ENCODE results near the gene SLC5A10.

SLC5A10 gene

GRCh38 chr17:18961634-18962493 is 9.9 kb downstream of the SLC5A10 start:
- no peak for DNase-seq (ENCODE audit: low read depth, low spot score)
- no peak overlapping the region for H3K4me3 ChIP-seq (ENCODE audit: low read length)

GRCh38 chr17:18962494-18962815 is 10.5 kb downstream of the SLC5A10 start:
- DNase-seq (ENCODE audit: low read depth, low spot score) = no peak
- no peak overlapping the region for H3K4me3 ChIP-seq (ENCODE audit: low read length)

GRCh38 chr17:18963126-18964017 is 11.4 kb downstream of the SLC5A10 start:
- no peak for DNase-seq (ENCODE audit: low read depth, low spot score)
- no peak overlapping the region for H3K4me3 ChIP-seq (ENCODE audit: low read length)

GRCh38 chr17:18964018-18964351 is 12.0 kb downstream of the SLC5A10 start:
- H3K4me3 ChIP-seq (ENCODE audit: low read length) = no peak overlapping the region
- DNase-seq (ENCODE audit: low read depth, low spot score) = no peak

GRCh38 chr17:18964550-18964949 is 12.6 kb downstream of the SLC5A10 start:
- no peak for DNase-seq (ENCODE audit: low read depth, low spot score)

GRCh38 chr17:18965530-18966236 is 13.7 kb downstream of the SLC5A10 start:
- DNase-seq (ENCODE audit: low read depth, low spot score) = no peak
- no peak overlapping the region for H3K4me3 ChIP-seq (ENCODE audit: low read length)

More at GRCh38 chr17:18964550-18964949, 12.6 kb downstream of the SLC5A10 start:
- no peak overlapping the region for H3K4me3 ChIP-seq (ENCODE audit: low read length)

- no peak for DNase-seq (ENCODE audit: low read depth, low spot score)
- no peak overlapping the region for H3K4me3 ChIP-seq (ENCODE audit: low read length)
These were observed 15.1 kb downstream of the SLC5A10 start for GRCh38 chr17:18966831-18967624.

- no peak overlapping the region for H3K4me3 ChIP-seq (ENCODE audit: low read length)
- no peak for DNase-seq (ENCODE audit: low read depth, low spot score)
These were observed 16.0 kb downstream of the SLC5A10 start for GRCh38 chr17:18967916-18968315.

GRCh38 chr17:18968345-18968744 is 16.4 kb downstream of the SLC5A10 start:
- DNase-seq (ENCODE audit: low read depth, low spot score) = no peak
- no peak overlapping the region for H3K4me3 ChIP-seq (ENCODE audit: low read length)

- no peak for DNase-seq (ENCODE audit: low read depth, low spot score)
- H3K4me3 ChIP-seq (ENCODE audit: low read length) = no peak overlapping the region
These were observed 17.3 kb downstream of the SLC5A10 start for GRCh38 chr17:18968945-18969887.

- no peak overlapping the region for H3K4me3 ChIP-seq (ENCODE audit: low read length)
- no peak for DNase-seq (ENCODE audit: low read depth, low spot score)
These were observed 18.9 kb downstream of the SLC5A10 start for GRCh38 chr17:18970582-18971480.

GRCh38 chr17:18971801-18972200 is 19.8 kb downstream of the SLC5A10 start:
- no peak for DNase-seq (ENCODE audit: low read depth, low spot score)
- H3K4me3 ChIP-seq (ENCODE audit: low read length) = no peak overlapping the region

GRCh38 chr17:18974407-18975149 is 22.6 kb downstream of the SLC5A10 start:
- no peak overlapping the region for H3K4me3 ChIP-seq (ENCODE audit: low read length)
- no peak for DNase-seq (ENCODE audit: low read depth, low spot score)

GRCh38 chr17:18975597-18975996 is 23.6 kb downstream of the SLC5A10 start:
- no peak overlapping the region for H3K4me3 ChIP-seq (ENCODE audit: low read length)
- DNase-seq (ENCODE audit: low read depth, low spot score) = no peak

GRCh38 chr17:18976201-18976600 is 24.2 kb downstream of the SLC5A10 start:
- no peak for DNase-seq (ENCODE audit: low read depth, low spot score)
- no peak overlapping the region for H3K4me3 ChIP-seq (ENCODE audit: low read length)

- no peak for DNase-seq (ENCODE audit: low read depth, low spot score)
These were observed 25.1 kb downstream of the SLC5A10 start for GRCh38 chr17:18977021-18977420.

More at GRCh38 chr17:18977021-18977420, 25.1 kb downstream of the SLC5A10 start:
- no peak overlapping the region for H3K4me3 ChIP-seq (ENCODE audit: low read length)
